ENCODE data around the gene DCN.

The DCN gene

GRCh38 chr12:91154131-91154530, 28.5 kb downstream of the DCN start:
- Histone ChIP-seq H2BK120ac (ENCODE audit: low read depth, low read length) (no peak overlapping the region), H2AK5ac (ENCODE audit: low read length) (no peak overlapping the region), H3K4ac (ENCODE audit: low read depth, low read length) (no peak overlapping the region), H2BK5ac (ENCODE audit: low read length) (no peak overlapping the region), H3K79me2 (ENCODE audit: control insufficient read depth, insufficient read depth, low read length) (no peaks in the 10 kb centered on the region), H3K27ac (ENCODE audit: low read depth, low read length) (no peak overlapping the region), H3K56ac (ENCODE audit: low read length) (no peak overlapping the region), H3K36me3 (ENCODE audit: control insufficient read depth, insufficient read depth, low read length) (no peaks in the 10 kb centered on the region), H3K4me3 (ENCODE audit: low read length) (no peak overlapping the region), H3K4me1 (ENCODE audit: control insufficient read depth, low read depth, low read length) (no peaks in the 10 kb centered on the region), H2BK15ac (replicated peaks; ENCODE audit: low read depth) (no peak overlapping the region), H3K18ac (ENCODE audit: low read length) (no peak overlapping the region), H4K8ac (ENCODE audit: low read depth, low read length) (no peak overlapping the region), H3K9ac (ENCODE audit: low read length) (no peak overlapping the region), H3K23ac (ENCODE audit: low read length) (no peak overlapping the region), H3K79me1 (ENCODE audit: low read length) (no peaks in the 10 kb centered on the region), H4K5ac (ENCODE audit: low read length) (no peak overlapping the region), H3K27me3 (ENCODE audit: insufficient read depth, low read length, poor library complexity) (no peaks in the 10 kb centered on the region), H3K4me2 (ENCODE audit: low read length) (no peak overlapping the region)
- WGBS (ENCODE audit: extremely low coverage, insufficient coverage, low lambda C conversion rate): no CpG with 5 or more reads among the region's 3 CpGs
- no peak for DNase-seq

- H3K4ac ChIP-seq (ENCODE audit: low read depth, low read length): no peak overlapping the region
- no peak overlapping the region for H4K8ac ChIP-seq (ENCODE audit: low read depth, low read length)
- no peak overlapping the region for H2BK5ac ChIP-seq (ENCODE audit: low read length)
- DNase-seq: no peak
- H2AK5ac ChIP-seq (ENCODE audit: low read length): no peak overlapping the region
- H3K4me2 ChIP-seq (ENCODE audit: low read length): no peak overlapping the region
- H2BK120ac ChIP-seq (ENCODE audit: low read depth, low read length): no peak overlapping the region
- H3K79me1 ChIP-seq (ENCODE audit: low read length): no peaks in the 10 kb centered on the region
- WGBS (ENCODE audit: extremely low coverage, insufficient coverage, low lambda C conversion rate): no CpG with 5 or more reads among the region's 2 CpGs
- no peak overlapping the region for H3K27ac ChIP-seq (ENCODE audit: low read depth, low read length)
- no peaks in the 10 kb centered on the region for H3K79me2 ChIP-seq (ENCODE audit: control insufficient read depth, insufficient read depth, low read length)
- H3K18ac ChIP-seq (ENCODE audit: low read length): no peak overlapping the region
- no peaks in the 10 kb centered on the region for H3K36me3 ChIP-seq (ENCODE audit: control insufficient read depth, insufficient read depth, low read length)
- no peaks in the 10 kb centered on the region for H3K27me3 ChIP-seq (ENCODE audit: insufficient read depth, low read length, poor library complexity)
- no peak overlapping the region for H3K23ac ChIP-seq (ENCODE audit: low read length)
- no peaks in the 10 kb centered on the region for H3K4me1 ChIP-seq (ENCODE audit: control insufficient read depth, low read depth, low read length)
- H3K56ac ChIP-seq (ENCODE audit: low read length): no peak overlapping the region
- no peak overlapping the region for H4K5ac ChIP-seq (ENCODE audit: low read length)
- H2BK15ac ChIP-seq (replicated peaks; ENCODE audit: low read depth): no peak overlapping the region
- no peak overlapping the region for H3K9ac ChIP-seq (ENCODE audit: low read length)
- no peak overlapping the region for H3K4me3 ChIP-seq (ENCODE audit: low read length)
Observed at GRCh38 chr12:91144053-91144452, 38.6 kb downstream of the DCN start.

- no peak overlapping the region for H2AK5ac ChIP-seq (ENCODE audit: low read length)
- H4K8ac ChIP-seq (ENCODE audit: low read depth, low read length): no peak overlapping the region
- no peak overlapping the region for H3K9ac ChIP-seq (ENCODE audit: low read length)
- H3K4me1 ChIP-seq (ENCODE audit: control insufficient read depth, low read depth, low read length): peaks cover 1% of the 10 kb centered on the region
- WGBS (ENCODE audit: extremely low coverage, insufficient coverage, low lambda C conversion rate): no CpG with 5 or more reads among the region's 3 CpGs
- no peak overlapping the region for H2BK120ac ChIP-seq (ENCODE audit: low read depth, low read length)
- H2BK5ac ChIP-seq (ENCODE audit: low read length): no peak overlapping the region
- H3K79me1 ChIP-seq (ENCODE audit: low read length): no peaks in the 10 kb centered on the region
- H3K27me3 ChIP-seq (ENCODE audit: insufficient read depth, low read length, poor library complexity): no peaks in the 10 kb centered on the region
- no peaks in the 10 kb centered on the region for H3K79me2 ChIP-seq (ENCODE audit: control insufficient read depth, insufficient read depth, low read length)
- no peak overlapping the region for H3K56ac ChIP-seq (ENCODE audit: low read length)
- no peaks in the 10 kb centered on the region for H3K36me3 ChIP-seq (ENCODE audit: control insufficient read depth, insufficient read depth, low read length)
- no peak overlapping the region for H4K5ac ChIP-seq (ENCODE audit: low read length)
- H3K27ac ChIP-seq (ENCODE audit: low read depth, low read length): no peak overlapping the region
- no peak overlapping the region for H3K23ac ChIP-seq (ENCODE audit: low read length)
- H3K4me3 ChIP-seq (ENCODE audit: low read length): no peak overlapping the region
- no peak for DNase-seq
- no peak overlapping the region for H2BK15ac ChIP-seq (replicated peaks; ENCODE audit: low read depth)
- H3K4ac ChIP-seq (ENCODE audit: low read depth, low read length): no peak overlapping the region
- no peak overlapping the region for H3K18ac ChIP-seq (ENCODE audit: low read length)
- no peak overlapping the region for H3K4me2 ChIP-seq (ENCODE audit: low read length)
Observed at GRCh38 chr12:91143206-91143605, 39.4 kb downstream of the DCN start.

GRCh38 chr12:91142221-91142631, 40.4 kb downstream of the DCN start:
- no peak for DNase-seq
- no peak overlapping the region for H2BK120ac ChIP-seq (ENCODE audit: low read depth, low read length)

GRCh38 chr12:91140026-91140931, 42.3 kb downstream of the DCN start:
- no peak overlapping the region for H3K56ac ChIP-seq (ENCODE audit: low read length)
- no peaks in the 10 kb centered on the region for H3K36me3 ChIP-seq (ENCODE audit: control insufficient read depth, insufficient read depth, low read length)
- no peak overlapping the region for H3K23ac ChIP-seq (ENCODE audit: low read length)
- H2BK15ac ChIP-seq (replicated peaks; ENCODE audit: low read depth): no peak overlapping the region
- no peaks in the 10 kb centered on the region for H3K79me2 ChIP-seq (ENCODE audit: control insufficient read depth, insufficient read depth, low read length)
- H3K9ac ChIP-seq (ENCODE audit: low read length): no peak overlapping the region
- no peak overlapping the region for H3K27ac ChIP-seq (ENCODE audit: low read depth, low read length)
- no CpG with 5 or more reads among the region's 1 CpG for WGBS (ENCODE audit: extremely low coverage, insufficient coverage, low lambda C conversion rate)
- no peak overlapping the region for H3K4me3 ChIP-seq (ENCODE audit: low read length)
- peaks cover 1% of the 10 kb centered on the region for H3K4me1 ChIP-seq (ENCODE audit: control insufficient read depth, low read depth, low read length)
- H3K79me1 ChIP-seq (ENCODE audit: low read length): no peaks in the 10 kb centered on the region
- H3K4ac ChIP-seq (ENCODE audit: low read depth, low read length): no peak overlapping the region
- no peak overlapping the region for H4K8ac ChIP-seq (ENCODE audit: low read depth, low read length)
- DNase-seq: no peak
- no peak overlapping the region for H2AK5ac ChIP-seq (ENCODE audit: low read length)
- H2BK5ac ChIP-seq (ENCODE audit: low read length): no peak overlapping the region
- no peak overlapping the region for H3K18ac ChIP-seq (ENCODE audit: low read length)
- H4K5ac ChIP-seq (ENCODE audit: low read length): no peak overlapping the region
- no peak overlapping the region for H3K4me2 ChIP-seq (ENCODE audit: low read length)
- no peaks in the 10 kb centered on the region for H3K27me3 ChIP-seq (ENCODE audit: insufficient read depth, low read length, poor library complexity)
- H2BK120ac ChIP-seq (ENCODE audit: low read depth, low read length): no peak overlapping the region

More at GRCh38 chr12:91142221-91142631, 40.4 kb downstream of the DCN start:
- no CpG with 5 or more reads among the region's 3 CpGs for WGBS (ENCODE audit: extremely low coverage, insufficient coverage, low lambda C conversion rate)
- Histone ChIP-seq H3K27me3 (ENCODE audit: insufficient read depth, low read length, poor library complexity) (no peaks in the 10 kb centered on the region), H3K36me3 (ENCODE audit: control insufficient read depth, insufficient read depth, low read length) (no peaks in the 10 kb centered on the region), H3K23ac (ENCODE audit: low read length) (no peak overlapping the region), H3K79me1 (ENCODE audit: low read length) (no peaks in the 10 kb centered on the region), H3K9ac (ENCODE audit: low read length) (no peak overlapping the region), H4K8ac (ENCODE audit: low read depth, low read length) (no peak overlapping the region), H2AK5ac (ENCODE audit: low read length) (no peak overlapping the region), H3K27ac (ENCODE audit: low read depth, low read length) (no peak overlapping the region), H3K4me3 (ENCODE audit: low read length) (no peak overlapping the region), H3K18ac (ENCODE audit: low read length) (no peak overlapping the region), H3K4me1 (ENCODE audit: control insufficient read depth, low read depth, low read length) (peaks cover 1% of the 10 kb centered on the region), H3K79me2 (ENCODE audit: control insufficient read depth, insufficient read depth, low read length) (no peaks in the 10 kb centered on the region), H4K5ac (ENCODE audit: low read length) (no peak overlapping the region), H3K4ac (ENCODE audit: low read depth, low read length) (no peak overlapping the region), H3K56ac (ENCODE audit: low read length) (no peak overlapping the region), H2BK5ac (ENCODE audit: low read length) (no peak overlapping the region), H3K4me2 (ENCODE audit: low read length) (no peak overlapping the region), H2BK15ac (replicated peaks; ENCODE audit: low read depth) (no peak overlapping the region)
